GM12878 (cell line): ENCODE data around the gene LINC00237. TPM values are rescaled to one million over a fixed set of nuclear protein-coding genes. Genes with fewer than 3 reads are reported as not detected.

Experiments used
- ATAC-seq: fragments of 200-7000 bp; cut with Tn5 transposase; 3 replicates; pipeline ENCODE4 v1.9.1; 2020; ENCODE audit warnings: mild to moderate bottlenecking, moderate library complexity
- BruUV-seq: library from RNA; stranded (reverse); fragments of 400-500 nt; replicated peaks from 2 replicates; lab custom pipeline; 2021; lab: Mats Ljungman, UMichigan
- CTCF ChIA-PET: fragments of 300-600 bp; sonication (Branson Sonifier 250); formaldehyde crosslinking; extraction: SDS; loops from one replicate; lab custom pipeline; 2021; ENCODE audit warnings: inconsistent platforms; lab: Yijun Ruan, JAX
- POLR2A ChIA-PET: fragments of 350-600 bp; formaldehyde crosslinking; extraction: SDS; loops from one replicate; lab custom pipeline; 2021; ENCODE audit warnings: inconsistent platforms; lab: Charles Lee
- RAD21 ChIA-PET: fragments of 300-600 bp; sonication (Branson Sonifier 250); formaldehyde crosslinking; loops from one replicate; lab custom pipeline; 2023; ENCODE audit warnings: antibody characterized with exemption; ENCODE audit not compliant: unreplicated experiment; lab: Charles Lee
- SMC1A ChIA-PET: fragments of 300-600 bp; sonication (Branson Sonifier 250); formaldehyde crosslinking; loops from one replicate; lab custom pipeline; 2023; ENCODE audit not compliant: unreplicated experiment, uncharacterized antibody; lab: Charles Lee
- DNase-seq: peaks from one replicate; pipeline ENCODE4 v3.0.0-alpha.2; 2011; ENCODE audit warnings: low read depth, low spot score
- FAIRE-seq: peaks from 3 replicates; lab custom pipeline; 2011; peaks lifted over from hg19 to GRCh38; lab: Jason Lieb, UNC
- H2AFZ ChIP-seq: 2 replicates; pipeline ENCODE4 v1.6.0; 2011; ENCODE audit warnings: low read depth, low read length, control low read depth; ENCODE audit not compliant: control insufficient read depth
- H3K27ac ChIP-seq: 2 replicates; pipeline ENCODE4 v1.5.1; 2011; ENCODE audit warnings: control low read depth; ENCODE audit not compliant: control insufficient read depth, insufficient read depth
- H3K27me3 ChIP-seq, 2 experiments: replicated peaks in 1 of 2; 2 replicates each; pipeline versions ENCODE4 v1.6.0 to v1.6.1; 2011; ENCODE audit warnings: low read length in 1 of 2; ENCODE audit not compliant: control insufficient read depth in 2 of 2, insufficient read depth in 2 of 2
- H3K36me3 ChIP-seq, 2 experiments: 2 replicates each; pipeline ENCODE4 v1.5.1; 2011; ENCODE audit warnings: low read length in 1 of 2; ENCODE audit not compliant: control insufficient read depth in 2 of 2, insufficient read depth in 2 of 2
- H3K4me1 ChIP-seq: 2 replicates; pipeline ENCODE4 v1.6.1; 2011; ENCODE audit warnings: mild to moderate bottlenecking, low read length, moderate library complexity, mixed read lengths; ENCODE audit not compliant: control insufficient read depth, insufficient read depth
- H3K4me2 ChIP-seq: 2 replicates; pipeline ENCODE4 v1.6.0; 2011; ENCODE audit warnings: control low read depth; ENCODE audit not compliant: control insufficient read depth, insufficient read depth
- H3K4me3 ChIP-seq: fragments of 200-600 bp; sonication (generic); 2 replicates; pipeline ENCODE4 v1.5.1; 2016
- H3K79me2 ChIP-seq: 2 replicates; pipeline ENCODE4 v1.6.0; 2011; ENCODE audit warnings: low read length; ENCODE audit not compliant: control insufficient read depth, insufficient read depth
- H3K9ac ChIP-seq: 2 replicates; pipeline ENCODE4 v1.8.0; 2011; ENCODE audit warnings: low read length, control low read depth, mixed read lengths; ENCODE audit not compliant: control insufficient read depth, insufficient read depth
- H3K9me3 ChIP-seq: replicated peaks from 3 replicates; pipeline ENCODE4 v1.5.1; 2011; ENCODE audit warnings: mild to moderate bottlenecking, low read length; ENCODE audit not compliant: control insufficient read depth, insufficient read depth
- H4K20me1 ChIP-seq: 2 replicates; pipeline ENCODE4 v1.6.0; 2011; ENCODE audit not compliant: control insufficient read depth, insufficient read depth
- CBFB ChIP-seq: IDR thresholded peaks from 2 replicates; pipeline ENCODE4 v1.6.1; 2016; ENCODE audit warnings: antibody characterized with exemption, low read depth
- CBX5 ChIP-seq: sonication (generic); IDR thresholded peaks from 2 replicates; pipeline ENCODE4 v1.6.1; 2016; ENCODE audit warnings: low read depth, moderate library complexity, mild to moderate bottlenecking, inconsistent platforms
- CHD4 ChIP-seq: fragments of 200-600 bp; sonication (generic); IDR thresholded peaks from 2 replicates; pipeline ENCODE4 v1.6.1; 2016; ENCODE audit warnings: mild to moderate bottlenecking
- CUX1 ChIP-seq: IDR thresholded peaks from 2 replicates; pipeline ENCODE4 v1.6.1; 2012; ENCODE audit warnings: improper control_type of control experiment, low read depth, low read length; ENCODE audit not compliant: insufficient replicate concordance
- JUND ChIP-seq: IDR thresholded peaks from 2 replicates; pipeline ENCODE4 v1.6.1; 2012; ENCODE audit warnings: low read depth, mild to moderate bottlenecking, low read length, improper control_type of control experiment, moderate library complexity
- KDM1A ChIP-seq: fragments of 200-600 bp; sonication (generic); IDR thresholded peaks from 2 replicates; pipeline ENCODE4 v1.6.1; 2016; ENCODE audit warnings: borderline replicate concordance
- TAF1 ChIP-seq: IDR thresholded peaks from 2 replicates; pipeline ENCODE4 v1.6.1; 2011; ENCODE audit warnings: mild to moderate bottlenecking, low read depth, low read length, borderline replicate concordance
- ZBTB33 ChIP-seq: fragments of 450-650 bp; IDR thresholded peaks from 2 replicates; pipeline ENCODE4 v1.6.1; 2017; ENCODE audit warnings: mild to moderate bottlenecking
- ZZZ3 ChIP-seq: IDR thresholded peaks from 2 replicates; pipeline ENCODE4 v1.6.1; 2011; ENCODE audit warnings: low read depth; ENCODE audit not compliant: control insufficient read depth, insufficient read length
- WGBS: methylation state at CpG from one replicate; pipeline ENCODE4 v1.1.6; 2016; ENCODE audit warnings: low lambda C conversion rate; ENCODE audit not compliant: insufficient replicate concordance, insufficient coverage; ENCODE audit errors: missing lambda C conversion rate; 5-methylcytosine and 5-hydroxymethylcytosine counted together
- in situ Hi-C: fragments of 300-500 bp; cut with MboI; formaldehyde crosslinking; loops from 9 replicates; pipeline ENCODE4 v1.14.3; 2018; ENCODE audit warnings: mixed read lengths
- intact Hi-C: fragments of 100-400 bp; cut with micrococcal nuclease; formaldehyde crosslinking; loops from one replicate; pipeline ENCODE4 v1.14.2; 2022; ENCODE audit not compliant: unreplicated experiment
- polyA plus RNA-seq, 11 experiments: library from polyadenylated mRNA; depleted of rRNA in 4 of 11; unstranded in 6 of 11; stranded (reverse) in 5 of 11; fragments of >200 nt; fragmentation: Nextera tagmentation in 4 of 11; fragmentation: Illumina TruSeq in 1 of 11; extraction: Ambion mirVana in 4 of 11; extraction: Trizol in 1 of 11; gene quantifications; 1 replicate in 1 of 11; 2 replicates in 10 of 11; pipeline versions ENCODE4 v1.2.1 to v1.2.3, GENCODE V29; 2011 to 2016; ENCODE audit warnings: inconsistent platforms in 2 of 11, missing spikeins in 2 of 11, low read depth in 1 of 11
- total RNA-seq, 4 experiments: library from RNA; depleted of rRNA in 3 of 4; stranded (reverse); fragments of >200 nt in 3 of 4; fragmentation: Illumina TruSeq in 1 of 4; extraction: Trizol in 1 of 4; gene quantifications; 2 replicates each; pipeline versions ENCODE4 v1.2.1 to v1.2.3, GENCODE V29; 2013 to 2021

LINC00237 gene
- total and polyA plus RNA-seq, 10 of the 15 experiments (the other 5 are each of a cell fraction or from before 2014, with no cell fraction given), result not detected

- H3K27ac ChIP-seq, result no peak overlapping the region
- ChIA-PET CTCF (no interaction called here), RAD21 (no interaction called here), SMC1A (interaction anchor here (1.4 kb wide), 1 partner anchor 17 kb away, joined by 3 read pairs; no protein-coding TSS in a partner anchor), POLR2A (no interaction called here)
- ATAC-seq (no peak), FAIRE-seq (no peak), DNase-seq (no peak)
- no peak overlapping the region for H3K9ac ChIP-seq
- H2AFZ ChIP-seq, result no peak overlapping the region
- H3K9me3 ChIP-seq, result no peaks in the 10 kb centered on the region
- WGBS, result 92% methylated on average over 7 of the region's 7 CpGs
- H3K27me3 ChIP-seq, result no peaks in the 10 kb centered on the region; a peak in 1 of 4 replicates
- H3K4me1 ChIP-seq, result no peaks in the 10 kb centered on the region
- no peaks in the 10 kb centered on the region; a peak in 1 of 4 replicates for H3K36me3 ChIP-seq
- H4K20me1 ChIP-seq, result no peaks in the 10 kb centered on the region
- no peaks in the 10 kb centered on the region for H3K79me2 ChIP-seq
- H3K4me3 ChIP-seq, result no peak overlapping the region
- BruUV-seq, result no TSS peak
- in situ Hi-C loops (loop anchor here (10.0 kb wide), 1 partner anchor 61 kb away; no protein-coding TSS in a partner anchor), intact Hi-C loops (no loop called here)
- TF ChIP-seq CBFB (no peak), ZZZ3 (no peak), JUND (no peak), TAF1 (no peak), ZBTB33 (no peak), CHD4 (no peak), CUX1 (no peak), CBX5 (no peak), KDM1A (no peak)
- no peak overlapping the region for H3K4me2 ChIP-seq
Measured at GRCh38 chr20:21143194-21143890, 37.2 kb upstream of the LINC00237 start.
